GM12892 (cell line): ENCODE measurements around the gene SLC28A2.
A peak's percentile ranks its signal among the peaks of the same experiment; 100 is the strongest.
"Not testable (repeated sequence)": the region's sequence is repeated elsewhere in the genome, so short reads cannot be mapped to it uniquely, and the experiment has no call there.

Source experiments
- DNase-seq: peaks from one replicate; pipeline ENCODE4 v3.0.0; 2011; ENCODE audit not compliant: insufficient read length
- FAIRE-seq: peaks from 2 replicates; lab custom pipeline; 2011; peaks lifted over from hg19 to GRCh38; lab: Jason Lieb, UNC
- POLR2A ChIP-seq: IDR thresholded peaks from 2 replicates; pipeline ENCODE4 v1.6.1; 2011; ENCODE audit warnings: low read depth, low read length, control low read depth
- POLR2AphosphoS5 ChIP-seq: IDR thresholded peaks from 2 replicates; pipeline ENCODE4 v1.6.1; 2011; ENCODE audit warnings: low read depth, low read length, control low read depth
- TAF1 ChIP-seq: IDR thresholded peaks from 2 replicates; pipeline ENCODE4 v1.6.1; 2011; ENCODE audit warnings: low read depth, mild to moderate bottlenecking, control low read depth, low read length, borderline replicate concordance

Gene SLC28A2

GRCh38 chr15:45265506-45265905 is 13.5 kb downstream of the SLC28A2 start:
- TF ChIP-seq TAF1 (no peak), POLR2AphosphoS5 (no peak), POLR2A (no peak)
- DNase-seq: no peak
- FAIRE-seq: no peak

- DNase-seq: no peak
- TF ChIP-seq TAF1 (no peak), POLR2AphosphoS5 (no peak), POLR2A (no peak)
- no peak for FAIRE-seq
These were observed 16.1 kb downstream of the SLC28A2 start for GRCh38 chr15:45268135-45268534.

- DNase-seq (no peak), FAIRE-seq (no peak)
- no peak for TF ChIP-seq POLR2AphosphoS5
- TF ChIP-seq TAF1: no peak
- TF ChIP-seq POLR2A: no peak
These were observed 22.8 kb downstream of the SLC28A2 start for GRCh38 chr15:45274636-45275380.

GRCh38 chr15:45276831-45277230 is 24.8 kb downstream of the SLC28A2 start:
- DNase-seq: no peak
- FAIRE-seq: peak; percentile 65
- no peak for TF ChIP-seq POLR2A
- TF ChIP-seq TAF1: no peak
- no peak for TF ChIP-seq POLR2AphosphoS5

GRCh38 chr15:45279024-45279698 is 27.1 kb downstream of the SLC28A2 start:
- DNase-seq (peak; percentile 91), FAIRE-seq (peak; percentile 100)
- TF ChIP-seq POLR2A (peak; percentile 90), POLR2AphosphoS5 (peak; percentile 90), TAF1 (peak; percentile 71)

GRCh38 chr15:45285413-45285812 is 33.4 kb downstream of the SLC28A2 start:
- no peak for DNase-seq
- TF ChIP-seq TAF1 (no peak), POLR2AphosphoS5 (no peak), POLR2A (no peak)
- no peak for FAIRE-seq

- DNase-seq (no peak), FAIRE-seq (no peak)
- TF ChIP-seq TAF1 (no peak), POLR2A (no peak), POLR2AphosphoS5 (no peak)
These were observed 35.4 kb downstream of the SLC28A2 start for GRCh38 chr15:45287390-45287956.

- no peak for TF ChIP-seq TAF1
- no peak for TF ChIP-seq POLR2A
- TF ChIP-seq POLR2AphosphoS5: no peak
- FAIRE-seq (no peak), DNase-seq (no peak)
These were observed 36.9 kb downstream of the SLC28A2 start for GRCh38 chr15:45288947-45289346.

GRCh38 chr15:45291822-45292582 is 40.0 kb downstream of the SLC28A2 start:
- FAIRE-seq (no peak), DNase-seq (no peak)
- TF ChIP-seq POLR2A: no peak
- no peak for TF ChIP-seq POLR2AphosphoS5
- TF ChIP-seq TAF1: no peak

GRCh38 chr15:45293326-45293725 is 41.3 kb downstream of the SLC28A2 start:
- FAIRE-seq, DNase-seq: not testable (repeated sequence)

- DNase-seq, FAIRE-seq: not testable (repeated sequence)
These were observed 46.9 kb downstream of the SLC28A2 start for GRCh38 chr15:45298964-45299378.

- DNase-seq (no peak), FAIRE-seq (no peak)
- no peak for TF ChIP-seq TAF1
- TF ChIP-seq POLR2AphosphoS5: no peak
- TF ChIP-seq POLR2A: no peak
These were observed 52.7 kb downstream of the SLC28A2 start for GRCh38 chr15:45304711-45305110.
